ENCODE data around the gene NETO1.

- TF ChIP-seq, protein P1, sequence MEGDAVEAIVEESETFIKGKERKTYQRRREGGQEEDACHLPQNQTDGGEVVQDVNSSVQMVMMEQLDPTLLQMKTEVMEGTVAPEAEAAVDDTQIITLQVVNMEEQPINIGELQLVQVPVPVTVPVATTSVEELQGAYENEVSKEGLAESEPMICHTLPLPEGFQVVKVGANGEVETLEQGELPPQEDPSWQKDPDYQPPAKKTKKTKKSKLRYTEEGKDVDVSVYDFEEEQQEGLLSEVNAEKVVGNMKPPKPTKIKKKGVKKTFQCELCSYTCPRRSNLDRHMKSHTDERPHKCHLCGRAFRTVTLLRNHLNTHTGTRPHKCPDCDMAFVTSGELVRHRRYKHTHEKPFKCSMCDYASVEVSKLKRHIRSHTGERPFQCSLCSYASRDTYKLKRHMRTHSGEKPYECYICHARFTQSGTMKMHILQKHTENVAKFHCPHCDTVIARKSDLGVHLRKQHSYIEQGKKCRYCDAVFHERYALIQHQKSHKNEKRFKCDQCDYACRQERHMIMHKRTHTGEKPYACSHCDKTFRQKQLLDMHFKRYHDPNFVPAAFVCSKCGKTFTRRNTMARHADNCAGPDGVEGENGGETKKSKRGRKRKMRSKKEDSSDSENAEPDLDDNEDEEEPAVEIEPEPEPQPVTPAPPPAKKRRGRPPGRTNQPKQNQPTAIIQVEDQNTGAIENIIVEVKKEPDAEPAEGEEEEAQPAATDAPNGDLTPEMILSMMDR (conservative IDR thresholded peaks at IDR 0.05; ENCODE audit: low read depth, low read length) = no peak
- TF ChIP-seq EZH2phosphoT487 (IDR thresholded peaks at IDR 0.05; ENCODE audit: borderline replicate concordance, low read length) (no peak), EZH2 (IDR thresholded peaks at IDR 0.05; ENCODE audit: low read length, unreplicated experiment) (no peak)
These were observed 10.8 kb upstream of the NETO1 start for GRCh38 chr18:72878561-72878960.

Measured in PC-3 (cell line).